HG02642 (cell line): ENCODE measurements around the gene ZMYM4.

ENCODE experiments used
- ATAC-seq: cut with Tn5 transposase; IDR thresholded peaks from one replicate; pipeline ENCODE4 v1.9.1; 2021; ENCODE audit warnings: mild to moderate bottlenecking; ENCODE audit not compliant: unreplicated experiment, poor library complexity

ZMYM4 gene

GRCh38 chr1:35390600-35391494 lies 122.3 kb downstream of the ZMYM4 start:
- no peak for ATAC-seq

- no peak for ATAC-seq
Observed at GRCh38 chr1:35394386-35394785, 125.9 kb downstream of the ZMYM4 start.

- no peak for ATAC-seq
Observed at GRCh38 chr1:35398739-35399138, 130.2 kb downstream of the ZMYM4 start.

- ATAC-seq = no peak
Observed at GRCh38 chr1:35401049-35401448, 132.5 kb downstream of the ZMYM4 start.

- ATAC-seq = no peak
Observed at GRCh38 chr1:35406103-35406502, 137.6 kb downstream of the ZMYM4 start.

- no peak for ATAC-seq
Observed at GRCh38 chr1:35407743-35408142, 139.2 kb downstream of the ZMYM4 start.

GRCh38 chr1:35408925-35409324 lies 140.4 kb downstream of the ZMYM4 start:
- no peak for ATAC-seq

- ATAC-seq = no peak
Observed at GRCh38 chr1:35426097-35426586, 157.6 kb downstream of the ZMYM4 start.

- ATAC-seq = no peak
Observed at GRCh38 chr1:35428360-35428759, 159.9 kb downstream of the ZMYM4 start.

GRCh38 chr1:35430762-35431161 lies 162.3 kb downstream of the ZMYM4 start:
- ATAC-seq = no peak

GRCh38 chr1:35431173-35431599 lies 162.7 kb downstream of the ZMYM4 start:
- no peak for ATAC-seq

- ATAC-seq = no peak
Observed at GRCh38 chr1:35432231-35432630, 163.7 kb downstream of the ZMYM4 start.

- ATAC-seq = no peak
Observed at GRCh38 chr1:35433714-35434113, 165.2 kb downstream of the ZMYM4 start.

GRCh38 chr1:35434703-35435102 lies 166.2 kb downstream of the ZMYM4 start:
- no peak for ATAC-seq

GRCh38 chr1:35436078-35436477 lies 167.6 kb downstream of the ZMYM4 start:
- ATAC-seq = no peak

GRCh38 chr1:35437200-35437599 lies 168.7 kb downstream of the ZMYM4 start:
- no peak for ATAC-seq

GRCh38 chr1:35439626-35440025 lies 171.1 kb downstream of the ZMYM4 start:
- ATAC-seq = no peak

GRCh38 chr1:35441926-35442579 lies 173.5 kb downstream of the ZMYM4 start:
- ATAC-seq = no peak

GRCh38 chr1:35442734-35443133 lies 174.2 kb downstream of the ZMYM4 start:
- no peak for ATAC-seq

- no peak for ATAC-seq
Observed at GRCh38 chr1:35443768-35444518, 175.4 kb downstream of the ZMYM4 start.

- ATAC-seq = no peak
Observed at GRCh38 chr1:35444519-35444774, 175.9 kb downstream of the ZMYM4 start.
